Endometrial microvascular endothelial cells (primary cell): ENCODE data around the gene SLC13A3. TPM values are rescaled to one million over a fixed set of nuclear protein-coding genes. Genes with fewer than 3 reads are reported as not detected.

Experiments used
- in situ Hi-C: cut with HindIII; loops from 2 replicates; pipeline ENCODE4 v1.10.0; 2017; ENCODE audit warnings: low sequenced_read_pairs, low pct_unique_long_range_greater_than_20kb; ENCODE audit errors: inconsistent ontology term
- total RNA-seq: library from RNA; depleted of rRNA; stranded (reverse); fragments of >200 nt; gene quantifications from one replicate; pipeline ENCODE4 v1.2.3, GENCODE V29; 2015; ENCODE audit errors: inconsistent ontology term

SLC13A3 gene
- total RNA-seq, 1 donor from 2014 or later = not detected

DNA sequence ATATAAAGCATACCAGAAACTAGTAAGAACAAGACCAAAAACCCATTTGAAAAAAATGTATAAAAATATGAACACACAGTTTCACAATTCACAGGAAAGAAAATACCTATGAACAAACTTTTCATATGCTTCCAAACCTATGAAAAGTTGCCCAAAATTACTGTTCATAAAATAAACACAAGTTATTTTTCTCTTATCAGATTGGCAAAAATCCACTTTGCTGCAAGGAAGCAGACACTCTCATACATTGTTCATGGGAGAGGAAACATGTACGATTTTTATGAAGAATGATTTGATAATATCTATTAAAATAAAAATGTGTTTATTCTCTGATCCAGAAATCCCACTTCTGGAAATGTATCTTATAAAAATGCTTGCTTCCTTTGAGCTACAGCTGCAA lies 60.8 kb downstream of the SLC13A3 start:
- in situ Hi-C loops = no loop called here

DNA sequence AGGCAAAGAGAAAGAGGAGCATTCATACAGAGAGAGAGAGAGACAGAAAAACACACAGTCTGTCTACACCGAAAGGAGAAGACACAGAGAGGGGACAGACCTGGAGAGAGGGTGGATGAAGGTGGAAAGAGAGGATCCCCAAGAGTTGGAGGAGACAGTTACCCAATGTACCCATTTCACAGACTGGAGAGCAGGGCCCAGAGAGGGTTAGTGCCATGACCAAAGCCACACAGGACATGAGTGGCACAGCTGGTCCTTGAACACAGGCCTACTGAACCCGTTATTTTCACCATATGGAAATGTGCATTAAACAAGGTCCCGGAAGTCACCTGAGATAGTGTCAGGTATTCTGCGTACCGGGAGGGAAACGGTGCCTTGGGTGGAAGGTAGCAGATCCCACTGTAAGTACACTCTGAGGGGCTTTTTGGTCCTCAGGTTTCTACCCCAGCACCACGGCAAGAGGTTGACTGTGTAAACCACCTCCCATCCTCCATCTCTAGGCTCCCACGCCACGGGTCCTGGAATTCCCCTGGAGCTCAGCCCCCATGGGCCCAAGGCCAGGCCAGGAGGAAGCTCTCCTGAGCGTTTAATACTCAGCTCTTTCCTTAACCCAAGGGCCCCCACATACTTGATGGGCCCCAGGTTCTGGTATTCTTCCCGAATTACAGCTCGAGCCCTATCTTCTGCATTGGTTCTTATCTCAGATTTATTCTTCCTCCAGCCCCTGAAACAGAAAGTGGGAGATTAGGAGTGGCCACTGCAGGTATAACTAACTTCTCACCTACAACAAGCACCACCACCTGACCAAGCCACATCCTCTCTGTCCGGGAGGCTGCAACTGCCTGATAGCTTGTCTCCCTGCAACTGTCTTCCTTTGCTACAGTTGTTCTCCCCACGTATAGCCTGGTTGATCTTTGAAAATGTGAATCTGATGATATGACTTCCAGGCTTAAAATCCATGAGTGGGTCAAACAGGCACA lies 62.4 kb downstream of the SLC13A3 start:
- in situ Hi-C loops = no loop called here

DNA sequence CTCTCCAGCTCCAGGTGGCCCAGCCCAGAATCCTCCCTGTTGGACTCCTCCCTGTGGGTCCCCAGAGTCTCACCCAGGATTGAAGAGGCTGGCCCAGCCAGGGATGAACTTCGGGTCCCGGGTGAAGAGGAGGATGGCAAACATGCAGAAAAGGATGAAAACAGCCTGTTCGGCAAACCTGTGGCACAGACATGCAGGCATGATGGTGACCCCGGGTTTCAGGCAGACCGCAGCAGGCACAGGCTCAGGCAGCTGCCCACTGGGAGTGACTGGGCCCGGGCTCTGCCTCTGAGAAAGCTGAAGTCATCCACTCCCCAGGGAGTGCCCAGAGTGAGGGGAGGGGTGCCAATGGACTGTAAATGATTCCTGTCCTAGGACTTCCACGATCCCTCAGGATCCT lies 63.3 kb downstream of the SLC13A3 start:
- in situ Hi-C loops = no loop called here

DNA sequence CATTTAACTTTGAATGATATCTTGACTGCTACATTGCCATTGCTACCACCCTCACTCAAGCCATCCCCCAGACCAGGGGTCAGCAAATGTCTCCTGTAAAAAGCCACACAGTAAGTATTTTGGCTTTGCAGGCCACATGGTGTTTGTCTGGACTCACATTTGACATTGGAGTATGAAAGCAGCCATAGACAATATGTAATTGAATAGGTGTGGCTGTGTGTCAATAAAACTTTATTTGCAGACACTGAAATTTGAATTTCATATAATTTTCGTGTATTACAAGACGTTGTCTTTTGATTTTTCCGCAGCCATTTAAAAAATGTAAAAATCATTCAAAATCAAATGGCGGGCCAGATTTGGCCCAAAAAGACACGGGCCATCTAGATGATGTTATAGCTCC lies 64.5 kb downstream of the SLC13A3 start:
- in situ Hi-C loops = no loop called here

DNA sequence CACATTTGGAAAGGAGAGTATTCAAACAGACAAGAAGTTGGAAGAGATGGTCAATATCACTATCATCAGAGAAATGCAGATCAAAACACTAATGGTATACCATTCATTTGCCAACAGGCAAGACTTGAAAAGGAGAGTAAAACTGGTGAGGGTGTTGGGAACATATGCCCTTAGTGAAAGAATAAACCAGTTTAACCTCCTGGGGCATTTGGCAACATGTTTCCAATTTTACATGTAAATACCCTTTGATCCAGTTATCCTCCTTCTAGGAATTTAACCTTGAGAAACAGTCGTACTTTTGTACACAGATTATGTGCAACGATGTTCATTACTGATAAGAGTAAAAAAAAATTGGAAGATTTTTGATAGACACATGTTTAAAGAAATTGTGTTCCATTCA lies 66.8 kb downstream of the SLC13A3 start:
- in situ Hi-C loops = no loop called here

DNA sequence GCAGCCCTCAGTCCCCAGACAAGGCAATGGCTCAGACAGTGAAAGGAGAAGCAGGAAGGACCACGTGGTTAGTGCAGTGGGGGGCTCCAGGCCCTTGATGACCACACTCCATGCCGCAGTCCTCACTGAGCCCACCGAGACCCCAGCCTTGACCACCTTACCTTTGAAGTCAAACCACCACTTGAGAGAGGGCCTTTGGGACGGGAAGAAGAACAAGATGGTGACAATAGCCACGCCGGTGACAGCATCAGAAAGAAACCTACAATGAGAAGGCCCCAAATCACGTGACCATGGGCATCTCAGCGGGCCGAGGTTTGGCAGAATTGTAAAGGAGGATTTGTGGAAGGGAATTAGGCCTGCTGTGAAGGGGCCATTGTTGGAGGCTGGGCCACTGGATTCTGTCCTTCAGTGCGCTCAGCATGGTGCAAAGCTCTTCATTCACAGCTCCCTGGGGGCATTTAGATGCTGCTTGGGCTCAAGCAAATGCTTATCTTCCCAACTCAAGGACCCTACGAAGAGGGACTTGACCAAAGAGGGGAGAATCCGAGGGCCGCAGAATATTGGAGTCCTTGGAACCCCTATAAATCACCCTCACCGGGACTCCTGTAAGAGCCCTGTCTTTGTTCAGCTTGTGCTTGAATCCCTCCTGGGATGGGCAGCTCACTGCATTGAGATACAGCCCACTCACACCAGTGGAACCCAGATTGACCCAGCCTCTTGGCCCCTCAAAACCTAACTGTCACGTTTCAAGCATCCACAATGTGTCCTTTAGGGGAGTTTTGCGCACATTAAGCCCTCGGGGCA lies 67.6 kb downstream of the SLC13A3 start:
- in situ Hi-C loops = no loop called here

DNA sequence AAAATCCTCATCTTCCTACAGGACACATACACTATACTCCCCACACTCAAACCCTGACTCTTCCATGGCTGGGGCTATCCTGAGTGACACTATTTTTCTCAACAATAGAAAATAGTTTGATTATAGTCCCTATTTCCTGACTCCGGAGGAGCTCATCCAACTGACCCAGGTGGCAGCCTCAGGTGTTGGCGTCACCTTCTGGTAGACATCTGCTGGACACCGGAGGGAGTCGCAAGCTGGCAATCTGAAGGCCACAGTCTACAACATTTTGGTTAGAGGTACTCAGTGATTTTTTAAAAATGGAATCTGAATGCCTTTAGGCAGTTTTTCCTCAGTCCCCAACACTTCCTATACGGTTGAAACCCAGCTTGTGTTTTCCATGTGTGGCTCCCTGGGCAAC lies 68.6 kb downstream of the SLC13A3 start:
- in situ Hi-C loops = no loop called here

DNA sequence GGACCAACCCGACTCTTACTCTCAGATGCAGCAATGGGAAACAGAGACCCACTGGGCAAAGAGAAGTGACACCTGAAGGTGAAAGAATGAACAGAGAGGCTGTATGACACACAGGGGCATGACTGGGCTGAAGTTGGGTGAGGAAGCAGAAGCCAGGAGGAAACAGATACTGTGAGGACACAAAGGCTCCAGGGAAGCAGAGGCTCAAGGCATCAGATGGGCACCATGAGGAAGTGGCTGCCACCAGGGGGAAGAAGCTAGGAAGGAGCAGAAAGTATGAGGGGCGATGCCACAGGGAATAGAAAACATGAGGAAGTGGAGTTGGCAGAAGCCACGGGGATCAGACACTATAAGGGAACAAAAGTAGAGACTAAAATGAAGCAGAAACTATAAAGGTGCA lies 69.9 kb downstream of the SLC13A3 start:
- in situ Hi-C loops = no loop called here

DNA sequence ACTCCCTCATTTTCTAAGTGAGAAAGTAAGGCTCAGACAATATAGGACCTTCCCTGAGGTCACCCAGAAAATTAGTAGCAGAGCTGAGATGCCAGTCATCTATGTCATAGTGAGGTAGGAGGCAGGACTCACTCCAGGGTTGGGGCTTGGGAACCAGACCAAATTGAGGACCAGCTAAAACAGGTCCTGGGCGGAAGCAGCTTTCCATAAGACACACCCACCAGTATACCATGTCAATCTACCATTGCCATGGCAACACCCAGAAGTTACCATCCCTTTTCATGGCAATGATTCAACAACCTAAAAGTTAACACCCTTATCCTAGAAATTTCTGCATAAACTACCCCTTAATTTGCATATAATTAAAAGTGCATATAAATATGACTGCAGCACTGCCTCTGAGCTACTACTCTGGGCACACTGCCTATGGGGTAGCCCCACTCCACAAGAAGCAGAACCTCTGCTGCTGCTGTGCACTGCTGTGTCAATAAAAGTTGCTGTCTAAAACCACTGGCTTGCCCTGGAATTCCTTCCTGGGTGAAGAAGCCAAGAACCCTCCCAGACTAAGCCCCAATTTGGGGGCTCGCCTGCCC lies 70.5 kb downstream of the SLC13A3 start:
- in situ Hi-C loops = no loop called here

DNA sequence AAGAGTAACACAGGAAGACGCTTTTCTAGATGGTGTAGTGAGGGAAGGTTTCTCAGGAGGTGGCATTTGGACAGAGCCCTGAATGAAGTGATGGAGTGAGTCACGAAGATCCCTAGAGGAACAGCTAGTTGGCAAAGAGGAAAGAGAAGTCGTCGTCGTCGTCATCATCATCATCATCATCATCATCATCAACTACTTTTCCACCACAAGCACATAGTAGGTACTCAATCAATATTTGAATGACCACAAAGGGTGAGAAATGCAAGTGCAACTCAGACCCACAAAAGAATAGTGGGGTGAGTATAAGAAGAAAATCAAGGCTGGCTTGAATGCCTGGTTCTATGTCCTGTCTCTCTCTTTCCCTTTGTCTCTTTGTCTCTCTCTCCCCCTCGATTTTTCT lies 72.5 kb downstream of the SLC13A3 start:
- in situ Hi-C loops = no loop called here

DNA sequence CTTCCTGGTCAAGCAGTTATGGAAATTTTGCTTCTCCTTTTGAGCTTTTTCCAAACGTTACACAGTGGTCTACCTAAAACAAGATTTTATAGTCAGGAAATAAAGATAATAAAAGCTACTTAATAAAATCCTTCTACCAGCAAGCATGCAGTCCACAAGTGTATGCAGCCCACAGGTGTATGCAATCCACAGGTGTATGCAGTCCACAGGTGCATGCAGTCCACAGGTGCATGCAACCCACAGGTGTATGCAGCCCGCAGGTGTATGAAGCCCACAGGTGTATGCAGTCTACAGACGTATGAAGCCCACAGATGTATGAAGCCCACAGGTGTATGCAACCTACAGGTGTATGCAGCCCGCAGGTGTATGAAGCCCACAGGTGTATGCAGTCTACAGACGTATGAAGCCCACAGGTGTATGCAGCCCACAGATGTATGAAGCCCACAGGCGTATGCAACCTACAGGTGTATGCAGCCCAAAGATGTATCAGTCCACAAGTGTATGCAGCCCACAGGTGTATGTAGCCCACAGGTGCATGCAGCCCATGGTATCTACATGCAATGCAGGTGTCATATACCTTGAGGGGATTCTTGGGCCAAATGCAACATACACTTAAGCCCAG lies 74.4 kb downstream of the SLC13A3 start:
- in situ Hi-C loops = no loop called here

DNA sequence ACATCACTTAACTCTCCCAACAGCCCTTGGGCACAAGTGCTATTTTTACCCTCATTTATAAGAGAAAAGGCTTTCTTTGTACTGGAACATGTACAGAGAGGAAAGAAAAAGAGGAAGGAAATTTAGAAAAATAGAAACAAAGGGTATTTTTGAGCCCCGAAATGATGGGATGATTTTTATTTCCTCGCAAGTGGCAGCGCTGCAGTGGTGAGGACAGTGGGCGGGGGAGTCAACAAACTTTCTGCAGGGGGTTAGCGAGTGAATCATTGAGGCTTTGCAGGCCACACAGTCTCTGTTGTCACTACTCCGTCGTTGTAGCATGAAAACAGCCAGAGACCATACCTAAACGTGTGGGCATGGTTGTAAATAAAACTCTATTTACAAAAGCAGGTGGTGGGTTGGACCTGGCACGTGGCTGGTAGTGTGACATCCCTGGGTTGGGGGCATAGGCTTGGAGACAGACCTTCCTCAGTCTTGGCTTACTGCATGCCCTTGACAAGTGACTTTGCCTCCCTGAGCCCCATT lies 75.3 kb downstream of the SLC13A3 start:
- in situ Hi-C loops = no loop called here

DNA sequence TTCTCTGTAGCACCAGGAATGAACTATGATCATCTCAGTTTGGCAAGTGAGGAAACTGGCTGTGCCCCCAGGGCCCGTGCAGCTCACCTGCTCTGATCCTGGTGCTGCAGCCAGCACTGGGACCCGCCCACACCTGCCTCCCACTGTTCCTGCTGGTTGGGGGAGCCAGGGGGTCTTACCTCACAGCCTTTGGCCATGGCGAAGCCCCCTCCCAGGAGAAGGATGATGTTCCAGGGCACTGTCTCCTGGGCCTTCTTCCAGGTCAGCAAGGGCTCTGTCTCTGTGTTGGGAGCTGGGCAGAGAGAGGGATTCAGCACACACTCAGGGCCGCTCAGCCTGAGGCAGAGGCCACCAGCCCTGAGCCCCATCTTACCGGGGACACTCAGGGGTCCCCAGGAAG lies 75.9 kb downstream of the SLC13A3 start:
- in situ Hi-C loops = no loop called here

DNA sequence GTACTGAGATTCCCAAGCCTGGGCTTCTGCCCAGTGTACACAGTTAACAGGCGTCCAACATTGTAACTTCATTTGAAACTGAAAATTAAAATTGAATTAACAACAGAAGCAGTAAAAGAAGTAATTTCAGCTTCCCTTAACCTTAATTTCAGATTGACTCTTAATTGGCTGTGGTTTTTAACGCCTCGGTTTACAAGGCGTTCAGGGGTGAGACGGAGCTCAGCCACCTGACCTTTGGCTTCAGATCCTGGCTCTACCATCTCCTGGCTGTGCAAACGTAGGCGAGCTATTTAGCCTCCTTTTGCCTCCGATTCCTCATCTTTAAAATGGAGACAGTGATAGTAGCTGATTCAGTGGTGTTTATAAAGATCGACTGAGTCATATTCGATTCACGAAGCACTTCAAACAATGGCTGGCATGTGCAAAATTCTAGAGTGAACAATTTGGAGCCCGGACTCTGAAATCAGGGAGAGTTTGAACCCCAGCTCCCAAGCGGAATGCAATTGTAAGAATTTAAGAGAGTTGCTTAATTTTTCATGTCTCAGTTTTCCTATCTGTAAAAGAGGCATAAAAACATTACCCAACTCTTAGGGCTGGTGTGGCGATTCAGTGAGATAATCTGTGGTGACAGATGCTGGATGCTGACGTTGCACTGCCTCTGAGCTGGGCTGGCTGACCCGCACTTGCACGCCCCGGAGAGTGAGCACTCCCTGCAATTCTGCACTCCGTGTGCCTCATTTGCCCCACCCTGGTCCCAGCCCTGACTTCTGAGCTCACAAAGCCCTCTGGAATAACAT lies 77.3 kb downstream of the SLC13A3 start:
- in situ Hi-C loops = no loop called here

DNA sequence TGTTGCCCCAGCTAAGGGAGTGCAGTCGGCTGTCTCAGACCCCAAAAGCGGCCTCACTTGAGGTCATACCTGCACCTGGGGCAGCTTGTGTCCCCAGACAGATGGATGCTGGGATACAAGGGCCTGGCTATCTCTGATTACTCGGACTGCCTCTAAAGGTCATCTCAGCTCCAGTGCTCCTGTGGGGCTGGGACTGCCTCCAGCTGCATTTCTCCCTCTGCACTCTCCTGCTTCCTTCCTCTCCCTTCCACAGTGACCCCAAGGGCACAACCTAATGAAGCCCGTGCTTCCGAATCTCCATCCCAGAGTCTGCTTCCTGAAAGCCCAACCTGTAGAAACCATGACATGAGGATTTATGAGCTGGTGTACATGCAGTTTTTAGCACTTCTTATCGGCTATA lies 78.0 kb downstream of the SLC13A3 start:
- in situ Hi-C loops = no loop called here

DNA sequence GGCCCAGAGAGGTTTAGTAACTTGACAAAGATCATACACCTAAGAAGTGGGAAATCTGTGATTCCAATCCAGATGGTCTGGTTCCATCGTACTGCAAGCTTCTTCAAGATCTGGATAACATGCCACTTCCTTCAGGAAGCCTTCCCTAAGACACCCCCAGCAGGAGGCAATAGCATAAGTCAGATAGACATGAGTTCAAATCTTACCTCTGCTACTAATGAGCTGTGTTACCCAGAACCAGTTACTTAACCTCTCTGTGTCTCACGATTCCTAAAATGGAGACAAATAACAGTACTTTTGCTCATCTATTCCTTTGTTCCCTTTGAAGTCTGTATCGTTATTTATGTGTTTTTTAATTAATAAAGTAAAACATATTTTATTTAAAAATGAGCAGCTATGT lies 78.5 kb downstream of the SLC13A3 start:
- in situ Hi-C loops = no loop called here

DNA sequence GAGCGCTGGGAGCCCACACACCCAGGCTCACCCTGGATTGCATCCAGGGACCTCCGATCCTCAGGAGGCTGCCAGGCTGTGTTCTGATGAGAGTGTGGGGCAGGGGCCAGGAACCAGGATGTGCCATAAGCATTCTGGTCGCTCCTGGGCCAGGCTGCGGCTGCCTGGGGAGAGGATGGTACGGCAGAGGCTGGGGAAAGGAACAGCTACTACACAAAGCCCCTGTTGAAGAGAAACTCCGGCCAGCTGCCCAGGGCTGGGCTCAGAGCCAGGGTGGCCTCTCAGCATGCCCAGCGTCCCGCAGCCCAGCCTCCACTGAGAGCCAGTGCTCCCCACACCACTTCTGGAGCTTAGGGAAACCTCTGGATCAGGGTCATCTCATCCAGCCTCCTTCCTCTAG lies 79.1 kb downstream of the SLC13A3 start:
- in situ Hi-C loops = no loop called here

DNA sequence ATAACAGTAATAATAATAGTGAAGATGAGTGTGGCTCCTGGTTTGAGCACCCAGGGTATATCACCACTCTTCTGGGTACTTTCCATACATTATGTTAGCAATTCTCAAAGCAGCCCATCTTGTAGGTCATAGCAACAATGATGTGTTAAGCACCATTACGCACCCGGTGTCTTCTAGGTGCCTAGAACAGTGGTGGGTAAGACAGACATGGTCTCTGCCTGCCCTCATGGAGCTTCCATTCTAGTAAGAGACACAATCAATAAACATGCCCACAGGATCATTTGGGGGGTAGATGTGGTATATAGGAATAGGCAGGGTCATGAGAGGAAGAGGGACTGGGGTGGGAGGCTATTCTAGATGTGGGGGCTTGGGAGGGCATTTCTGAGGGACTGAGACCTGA lies 79.8 kb downstream of the SLC13A3 start:
- in situ Hi-C loops = no loop called here
